Upper lobe of left lung (tissue), 6 donors: Measurements from ENCODE around the gene NPRL2. TPM values are rescaled to one million over a fixed set of nuclear protein-coding genes. Genes with fewer than 3 reads are reported as not detected.
"Not testable (repeated sequence)": the region's sequence is repeated elsewhere in the genome, so short reads cannot be mapped to it uniquely, and the experiment has no call there.

ENCODE experiments used
- ATAC-seq, 2 donors: fragments of 200-7000 bp; cut with Tn5 transposase; one replicate each; pipeline ENCODE4 v1.9.1; 2022; ENCODE audit warnings: mild to moderate bottlenecking in 2 of 2, moderate library complexity in 2 of 2; ENCODE audit not compliant: low FRiP score in 2 of 2
- DNase-seq, 2 donors: peaks; one replicate each; pipeline ENCODE4 v3.0.0-alpha.2; 2019 to 2020
- H3K27ac ChIP-seq, 4 donors: fragments of 200-600 bp; sonication (generic); one replicate each; pipeline ENCODE4 v1.5.1; 2016 to 2019
- H3K27me3 ChIP-seq, 4 donors: fragments of 200-600 bp; sonication (generic); one replicate each; pipeline ENCODE4 v1.5.1; 2017 to 2019
- H3K36me3 ChIP-seq, 4 donors: fragments of 200-600 bp; sonication (generic); one replicate each; pipeline ENCODE4 v1.5.1; 2016 to 2019
- H3K4me1 ChIP-seq, 4 donors: fragments of 200-600 bp; sonication (generic); one replicate each; pipeline ENCODE4 v1.5.1; 2018 to 2019
- H3K4me3 ChIP-seq, 4 donors: fragments of 200-600 bp; sonication (generic); one replicate each; pipeline ENCODE4 v1.5.1; 2017 to 2019; ENCODE audit warnings: mild to moderate bottlenecking in 2 of 4, moderate library complexity in 1 of 4
- H3K9me3 ChIP-seq, 4 donors: fragments of 200-600 bp; sonication (generic); one replicate each; pipeline ENCODE4 v1.5.1; 2018 to 2019
- CTCF ChIP-seq, 6 experiments: fragments of 450-650 bp in 4 of 6; fragments of 200-600 bp in 2 of 6; sonication (generic) in 2 of 6; IDR thresholded peaks; one replicate each; pipeline ENCODE4 v1.5.1; 2016 to 2019; ENCODE audit warnings: antibody characterized with exemption in 6 of 6
- EP300 ChIP-seq, 4 donors: sonication (generic); formaldehyde crosslinking; IDR thresholded peaks; one replicate each; pipeline ENCODE4 v1.5.1; 2017; ENCODE audit warnings: antibody characterized with exemption in 4 of 4, control low read depth in 2 of 4
- POLR2A ChIP-seq, 4 donors: fragments of 450-650 bp; IDR thresholded peaks; one replicate each; pipeline ENCODE4 v1.5.1; 2016 to 2017; ENCODE audit warnings: antibody characterized with exemption in 4 of 4, mild to moderate bottlenecking in 2 of 4
- POLR2AphosphoS5 ChIP-seq, 2 donors: sonication (generic); formaldehyde crosslinking; IDR thresholded peaks; one replicate each; pipeline ENCODE4 v1.5.1; 2017; ENCODE audit warnings: antibody characterized with exemption in 2 of 2
- WGBS, 2 donors: methylation state at CpG; one replicate each; pipeline ENCODE4 v1.1.5; 2017 to 2018; 5-methylcytosine and 5-hydroxymethylcytosine counted together
- total RNA-seq, 6 donors: library from RNA; depleted of rRNA in 4 of 6; stranded (reverse); fragments of >200 nt in 4 of 6; gene quantifications; one replicate each; pipeline versions ENCODE4 v1.1.0 to v1.2.1, GENCODE V29; 2016 to 2021
- donor health status: DM: no; HTN: no; CAD: no; lungs with moderate emphysema.
- donor health status: DM: no; HTN: yes; CAD: no; lungs with severe emphysema.

NPRL2 gene
- total RNA-seq, 6 donors from 2014 or later = 15.0 to 41.9 (median 17.3) TPM

GRCh38 chr3:50314816-50315215 lies 35.8 kb downstream of the NPRL2 start:
- H3K4me1 ChIP-seq = peaks cover 63 to 73% (median 69%) of the 10 kb centered on the region in 4 donors
- H3K9me3 ChIP-seq = no peaks in the 10 kb centered on the region
- H3K27me3 ChIP-seq = no peaks in the 10 kb centered on the region
- DNase-seq (no peak), ATAC-seq (no peak)
- 92 to 97% methylated on average over 4 of the region's 4 CpGs for WGBS, 2 donors
- peaks cover 13 to 51% (median 29%) of the 10 kb centered on the region in 4 donors for H3K36me3 ChIP-seq
- H3K4me3 ChIP-seq = no peak overlapping the region
- TF ChIP-seq EP300 (IDR thresholded peaks at IDR 0.05) (no peak), POLR2AphosphoS5 (IDR thresholded peaks at IDR 0.05) (no peak)
- H3K27ac ChIP-seq = peak overlapping the region; percentile 37 to 97 (median 84)

- no peak for TF ChIP-seq CTCF (IDR thresholded peaks at IDR 0.05)
- no peak for TF ChIP-seq POLR2A (IDR thresholded peaks at IDR 0.05)
- no peak for TF ChIP-seq POLR2AphosphoS5 (IDR thresholded peaks at IDR 0.05)
- TF ChIP-seq EP300 (IDR thresholded peaks at IDR 0.05) = no peak
- no peak overlapping the region for H3K4me3 ChIP-seq
- peak overlapping the region; percentile 37 to 97 (median 84) for H3K27ac ChIP-seq
- no peaks in the 10 kb centered on the region for H3K9me3 ChIP-seq
- H3K27me3 ChIP-seq = no peaks in the 10 kb centered on the region
- no peak for ATAC-seq
- H3K36me3 ChIP-seq = peaks cover 13 to 47% (median 24%) of the 10 kb centered on the region in 4 donors
- WGBS, 2 donors = 31 to 52% methylated on average over 3 of the region's 3 CpGs
- peak in 1 of 2 donors; percentile 78 for DNase-seq
- peaks cover 60 to 73% (median 66%) of the 10 kb centered on the region in 4 donors for H3K4me1 ChIP-seq
Observed at GRCh38 chr3:50314342-50314741, 36.2 kb downstream of the NPRL2 start.

GRCh38 chr3:50312041-50312440 lies 38.5 kb downstream of the NPRL2 start:
- ATAC-seq, H3K9me3 ChIP-seq, H3K27me3 ChIP-seq: not testable (repeated sequence)
- peak overlapping the region in 3 of 4 donors; percentile 79 to 87 (median 83) for H3K27ac ChIP-seq
- peak overlapping the region in 2 of 4 donors; percentile 31 to 50 for H3K4me3 ChIP-seq
- H3K4me1 ChIP-seq = peaks cover 37 to 50% (median 43%) of the 10 kb centered on the region in 4 donors
- 84 to 100% methylated on average over 1 to 6 of the region's 32 CpGs for WGBS, 2 donors
- peaks cover under 1 to 28% (median 8%) of the 10 kb centered on the region in 4 donors for H3K36me3 ChIP-seq
- peak in 1 of 2 donors; percentile 63 for DNase-seq

- DNase-seq (no peak), ATAC-seq (no peak)
- Histone ChIP-seq H3K27me3 (no peaks in the 10 kb centered on the region), H3K4me1 (peaks cover 32 to 45% (median 41%) of the 10 kb centered on the region in 4 donors), H3K27ac (no peak overlapping the region), H3K36me3 (peaks cover 0 to 21% (median 0%) of the 10 kb centered on the region in 4 donors), H3K9me3 (no peaks in the 10 kb centered on the region), H3K4me3 (no peak overlapping the region)
- TF ChIP-seq CTCF (IDR thresholded peaks at IDR 0.05) (no peak), POLR2A (IDR thresholded peaks at IDR 0.05) (no peak), POLR2AphosphoS5 (IDR thresholded peaks at IDR 0.05) (no peak), EP300 (IDR thresholded peaks at IDR 0.05) (no peak)
Observed at GRCh38 chr3:50304601-50305000, 46.0 kb downstream of the NPRL2 start.

GRCh38 chr3:50303013-50303815 lies 47.4 kb downstream of the NPRL2 start, which contains the start of gene HYAL1:
Gene HYAL1, minus strand, starts transcription at chr3:50303574. Its CDS starts 618 bp downstream, at chr3:50302956.
- H3K4me3 ChIP-seq = peak within 1 kb of the TSS; percentile 28 to 86 (median 45)
- H3K9me3 ChIP-seq = no peaks in the 10 kb centered on the region
- H3K27me3 ChIP-seq = no peaks in the 10 kb centered on the region
- DNase-seq (peak; percentile 91 to 93), ATAC-seq (peak; percentile 7 to 79)
- 35 to 57% methylated on average over 5 to 11 of the region's 14 CpGs for WGBS, 2 donors
- H3K27ac ChIP-seq = peak within 1 kb of the TSS; percentile 70 to 93 (median 92)
- H3K4me1 ChIP-seq = peaks cover 38 to 50% (median 47%) of the 10 kb centered on the region in 4 donors
- H3K36me3 ChIP-seq = peaks cover 0 to 16% (median 0%) of the 10 kb centered on the region in 4 donors
- peak in 1 of 4 donors; percentile 10 for TF ChIP-seq EP300 (IDR thresholded peaks at IDR 0.05)
- TF ChIP-seq POLR2A (IDR thresholded peaks at IDR 0.05) = peak in 2 of 4 donors; percentile 59 to 81
- peak in 4 of 6 experiments; percentile 15 to 52 (median 46) for TF ChIP-seq CTCF (IDR thresholded peaks at IDR 0.05)
- TF ChIP-seq POLR2AphosphoS5 (IDR thresholded peaks at IDR 0.05) = peak; percentile 79 to 87
